Ovary (tissue), 9 donors: ENCODE data around the gene PRKD2. TPM values are rescaled to one million over a fixed set of nuclear protein-coding genes. Genes with fewer than 3 reads are reported as not detected.

ENCODE experiments used
- DNase-seq, 5 donors: peaks; one replicate each; pipeline ENCODE4 v3.0.0-alpha.2; 2019 to 2020
- H3K27ac ChIP-seq, 2 donors: fragments of 200-600 bp; one replicate each; pipeline versions ENCODE4 v1.5.1 to v1.8.0; 2019 to 2022
- H3K27me3 ChIP-seq: fragments of 200-600 bp; one replicate; pipeline ENCODE4 v1.8.0; 2022
- H3K36me3 ChIP-seq: fragments of 200-600 bp; sonication (generic); one replicate; pipeline ENCODE4 v1.5.1; 2019
- H3K4me1 ChIP-seq: one replicate; pipeline ENCODE4 v1.8.1; 2013; ENCODE audit warnings: mild to moderate bottlenecking, moderate library complexity; ENCODE audit not compliant: insufficient read depth
- H3K4me3 ChIP-seq: fragments of 200-600 bp; sonication (generic); one replicate; pipeline ENCODE4 v1.5.1; 2017
- H3K9me3 ChIP-seq, 2 donors: fragments of 200-600 bp in 1 of 2; sonication (generic) in 1 of 2; one replicate each; pipeline versions ENCODE4 v1.5.1 to v1.8.1; 2013 to 2019; ENCODE audit warnings: mild to moderate bottlenecking in 1 of 2, moderate library complexity in 1 of 2
- CTCF ChIP-seq, 3 donors: fragments of 450-650 bp in 2 of 3; fragments of 200-600 bp in 1 of 3; IDR thresholded peaks; one replicate each; pipeline versions ENCODE4 v1.5.1 to v1.8.0; 2016 to 2022; ENCODE audit warnings: antibody characterized with exemption in 3 of 3, mild to moderate bottlenecking in 1 of 3
- EP300 ChIP-seq: sonication (generic); formaldehyde crosslinking; IDR thresholded peaks from one replicate; pipeline ENCODE4 v1.6.1; 2017; ENCODE audit warnings: antibody characterized with exemption
- POLR2A ChIP-seq: fragments of 450-650 bp; IDR thresholded peaks from one replicate; pipeline ENCODE4 v1.6.1; 2017; ENCODE audit warnings: antibody characterized with exemption, mild to moderate bottlenecking, moderate library complexity
- WGBS, 3 donors: extraction: QIAGEN DNeasy Blood & Tissue Kit in 1 of 3; methylation state at CpG; one replicate each; pipeline versions ENCODE4 v1.1.5 to v1.1.7; 2013 to 2017; 5-methylcytosine and 5-hydroxymethylcytosine counted together
- intact Hi-C, 4 donors: fragments of 100-400 bp; cut with DNase I; formaldehyde crosslinking; loops; one replicate each; pipeline versions ENCODE4 v1.11.0 to v1.15.1; 2022 to 2023
- polyA plus RNA-seq, 2 donors: library from polyadenylated mRNA; stranded (reverse); fragments of 200-250 nt in 1 of 2; fragments of 350-450 nt in 1 of 2; fragmentation: Illumina TruSeq in 1 of 2; extraction: RNeasy Lipid Tissue Mini Kit (QIAGEN cat#74804) in 1 of 2; gene quantifications; one replicate each; pipeline ENCODE4 v1.2.3, GENCODE V29; 2013 to 2014
- total RNA-seq, 7 donors: library from RNA; depleted of rRNA in 2 of 7; stranded (reverse); fragments of >200 nt in 2 of 7; fragmentation: NEBNext Ultra II Directional in 3 of 7; extraction: Animal tissue kit (Norgen Biotek cat#: 25700) in 3 of 7; gene quantifications; one replicate each; pipeline versions ENCODE4 v1.1.0 to v1.2.4, GENCODE V29; 2016 to 2023
- donor health status: DM: no; HTN: no; CAD: no; lungs with moderate emphysema.
- donor health status: DM: no; HTN: no; CAD: no.
- donor health status: Bipolar disorder and iron deficiency.
- donor health status: DM: yes; HTN: yes; CAD: no.
- donor health status: DM: no; HTN: no; CAD: no.
- donor health status: DM: yes; HTN: yes; CAD: no.

PRKD2 gene
- total and polyA plus RNA-seq, 9 donors, result 17.7 to 55.4 (median 40.0) TPM

- Histone ChIP-seq H3K27me3 (no peaks in the 10 kb centered on the region), H3K36me3 (no peaks in the 10 kb centered on the region), H3K4me3 (no peak overlapping the region), H3K27ac (no peak overlapping the region), H3K9me3 (no peaks in the 10 kb centered on the region), H3K4me1 (peaks cover 3% of the 10 kb centered on the region)
- intact Hi-C loops, result no loop called here
- TF ChIP-seq POLR2A (no peak), EP300 (no peak), CTCF (IDR thresholded peaks at IDR 0.05) (no peak)
- 91 to 95% (median 94%) methylated on average over 5 of the region's 5 CpGs for WGBS, 3 donors
- DNase-seq, result no peak
Measured at GRCh38 chr19:46760363-46760762, 43.4 kb upstream of the PRKD2 start.

- intact Hi-C loops, result loop anchor here (5.0 to 10.0 kb wide), 2 partner anchors 82 to 235 kb away; no protein-coding TSS in a partner anchor
- TF ChIP-seq CTCF (IDR thresholded peaks at IDR 0.05) (no peak), POLR2A (no peak), EP300 (no peak)
- H3K36me3 ChIP-seq, result no peaks in the 10 kb centered on the region
- WGBS, 3 donors, result 16 to 27% (median 25%) methylated on average over 7 of the region's 7 CpGs
- H3K4me1 ChIP-seq, result peaks cover 3% of the 10 kb centered on the region
- peak in 1 of 5 donors; percentile 64 for DNase-seq
- no peak overlapping the region for H3K27ac ChIP-seq
- no peaks in the 10 kb centered on the region for H3K27me3 ChIP-seq
- no peaks in the 10 kb centered on the region for H3K9me3 ChIP-seq
- no peak overlapping the region for H3K4me3 ChIP-seq
Measured at GRCh38 chr19:46759817-46760333, 43.0 kb upstream of the PRKD2 start.

GRCh38 chr19:46759206-46759605 lies 42.3 kb upstream of the PRKD2 start:
- WGBS, 3 donors, result 71 to 73% (median 71%) methylated on average over 6 of the region's 6 CpGs
- no peak for DNase-seq
- no peaks in the 10 kb centered on the region for H3K9me3 ChIP-seq
- peaks cover 3% of the 10 kb centered on the region for H3K4me1 ChIP-seq
- H3K27ac ChIP-seq, result no peak overlapping the region
- H3K4me3 ChIP-seq, result no peak overlapping the region
- H3K27me3 ChIP-seq, result no peaks in the 10 kb centered on the region
- TF ChIP-seq EP300 (no peak), CTCF (IDR thresholded peaks at IDR 0.05) (no peak), POLR2A (no peak)
- H3K36me3 ChIP-seq, result no peaks in the 10 kb centered on the region
- intact Hi-C loops, result loop anchor here (5.0 to 10.0 kb wide), 2 partner anchors 83 to 236 kb away; no protein-coding TSS in a partner anchor

GRCh38 chr19:46756544-46756888 lies 39.6 kb upstream of the PRKD2 start:
- intact Hi-C loops, result loop anchor here (2.0 to 10.0 kb wide), 3 partner anchors 84 to 238 kb away; no protein-coding TSS in a partner anchor
- Histone ChIP-seq H3K27ac (no peak overlapping the region), H3K36me3 (no peaks in the 10 kb centered on the region), H3K4me1 (peaks cover under 1% of the 10 kb centered on the region), H3K9me3 (no peaks in the 10 kb centered on the region), H3K27me3 (no peaks in the 10 kb centered on the region), H3K4me3 (no peak overlapping the region)
- DNase-seq, result no peak
- TF ChIP-seq EP300 (no peak), CTCF (IDR thresholded peaks at IDR 0.05) (no peak), POLR2A (no peak)
- WGBS, 3 donors, result 84 to 88% (median 85%) methylated on average over 30 of the region's 30 CpGs
